Activated CD4-positive, alpha-beta memory T cell treated with anti-CD3 and anti-CD28 coated beads, Interleukin-2, amount 10 ng/mL, durations not matched to agents 7 days and 5 days (primary cell): ENCODE results near the gene SPON2. TPM values are rescaled to one million over a fixed set of nuclear protein-coding genes. Genes with fewer than 3 reads are reported as not detected.

ENCODE experiments used
- CTCF ChIA-PET: fragments of 350-600 bp; sonication (Branson Sonifier 250); formaldehyde crosslinking; loops from one replicate; lab custom pipeline; 2021; ENCODE audit warnings: antibody characterized with exemption, inconsistent platforms; lab: Charles Lee
- POLR2A ChIA-PET: fragments of 350-600 bp; sonication (Branson Sonifier 250); formaldehyde crosslinking; loops from one replicate; lab custom pipeline; 2021; ENCODE audit warnings: antibody characterized with exemption; lab: Charles Lee
- DNase-seq: peaks from one replicate; pipeline ENCODE4 v3.0.0-alpha.2; 2020
- H3K27ac Mint-ChIP-seq: one replicate; pipeline ENCODE4 v1.8.0; 2021; ENCODE audit warnings: mild to moderate bottlenecking, mixed read lengths
- H3K27me3 Mint-ChIP-seq: one replicate; pipeline ENCODE4 v1.8.0; 2021; ENCODE audit warnings: mixed read lengths
- H3K36me3 Mint-ChIP-seq: one replicate; pipeline ENCODE4 v1.8.0; 2021; ENCODE audit warnings: low read depth, mixed read lengths
- H3K4me1 Mint-ChIP-seq: one replicate; pipeline ENCODE4 v1.8.0; 2021; ENCODE audit warnings: mixed read lengths
- H3K4me3 Mint-ChIP-seq: one replicate; pipeline ENCODE4 v1.8.0; 2021; ENCODE audit warnings: mild to moderate bottlenecking, mixed read lengths
- H3K9me3 Mint-ChIP-seq: one replicate; pipeline ENCODE4 v1.8.0; 2021; ENCODE audit warnings: mixed read lengths
- total RNA-seq, 2 experiments: library from RNA; stranded (reverse); gene quantifications; one replicate each; pipeline ENCODE4 v1.2.3, GENCODE V29; 2021

The SPON2 gene
- total RNA-seq, 2 experiments from 2014 or later, result 22.8 to 24.6 TPM

- ChIA-PET POLR2A (interaction anchor here (0.8 to 3.1 kb wide), 6 partner anchors 9 to 174 kb away, joined by 3 to 12 read pairs (median 5); partner anchors contain the start of genes CTBP1 and UVSSA), CTCF (interaction anchor here (0.8 to 1.2 kb wide), 2 partner anchors 9 to 44 kb away, joined by 3 to 4 read pairs; no protein-coding TSS in a partner anchor)
- peaks cover 19% of the 10 kb centered on the region for H3K4me1 Mint-ChIP-seq
- H3K9me3 Mint-ChIP-seq, result no peaks in the 10 kb centered on the region
- H3K27me3 Mint-ChIP-seq, result peaks cover 29% of the 10 kb centered on the region
- DNase-seq, result no peak
- no peak overlapping the region for H3K4me3 Mint-ChIP-seq
- no peak overlapping the region for H3K27ac Mint-ChIP-seq
- no peaks in the 10 kb centered on the region for H3K36me3 Mint-ChIP-seq
These were observed 781 bp upstream of the SPON2 start for GRCh38 chr4:1172971-1173757.

GRCh38 chr4:1171311-1172227, 814 bp downstream of the SPON2 start:
- no peak overlapping the region for H3K4me3 Mint-ChIP-seq

GRCh38 chr4:1170976-1171310, 1.4 kb downstream of the SPON2 start:
- DNase-seq, result no peak
- Mint-ChIP-seq H3K9me3 (no peaks in the 10 kb centered on the region), H3K27ac (no peak overlapping the region), H3K4me1 (peaks cover 24% of the 10 kb centered on the region), H3K27me3 (peaks cover 29% of the 10 kb centered on the region), H3K36me3 (no peaks in the 10 kb centered on the region), H3K4me3 (no peak overlapping the region)
- ChIA-PET CTCF (no interaction called here), POLR2A (interaction anchor here (0.7 kb wide), 1 partner anchor 32 kb away, joined by 3 read pairs; no protein-coding TSS in a partner anchor)

More at GRCh38 chr4:1171311-1172227, 814 bp downstream of the SPON2 start:
- Mint-ChIP-seq H3K27ac (no peak overlapping the region), H3K9me3 (no peaks in the 10 kb centered on the region), H3K4me1 (peaks cover 24% of the 10 kb centered on the region), H3K36me3 (no peaks in the 10 kb centered on the region), H3K27me3 (peaks cover 29% of the 10 kb centered on the region)
- POLR2A ChIA-PET, result interaction anchor here (0.6 to 2.3 kb wide), 7 partner anchors 12 to 175 kb away, joined by 3 to 8 read pairs (median 3); no protein-coding TSS in a partner anchor
- CTCF ChIA-PET, result no interaction called here
- peak; percentile 51 for DNase-seq

GRCh38 chr4:1170156-1170975, 2.0 kb downstream of the SPON2 start:
- no peaks in the 10 kb centered on the region for H3K36me3 Mint-ChIP-seq
- H3K4me3 Mint-ChIP-seq, result no peak overlapping the region
- peaks cover 24% of the 10 kb centered on the region for H3K4me1 Mint-ChIP-seq
- POLR2A ChIA-PET, result interaction anchor here (0.9 to 4.6 kb wide), 2 partner anchors 32 to 97 kb away, joined by 3 to 39 read pairs; no protein-coding TSS in a partner anchor
- no peak for DNase-seq
- H3K27me3 Mint-ChIP-seq, result peaks cover 29% of the 10 kb centered on the region
- CTCF ChIA-PET, result interaction anchor here (1.6 kb wide), 1 partner anchor 32 kb away, joined by 7 read pairs; no protein-coding TSS in a partner anchor
- H3K9me3 Mint-ChIP-seq, result no peaks in the 10 kb centered on the region
- no peak overlapping the region for H3K27ac Mint-ChIP-seq

GRCh38 chr4:1169691-1170096, 2.7 kb downstream of the SPON2 start:
- Mint-ChIP-seq H3K27ac (no peak overlapping the region), H3K27me3 (peaks cover 27% of the 10 kb centered on the region), H3K36me3 (no peaks in the 10 kb centered on the region), H3K9me3 (no peaks in the 10 kb centered on the region), H3K4me3 (no peak overlapping the region), H3K4me1 (peaks cover 24% of the 10 kb centered on the region)
- ChIA-PET POLR2A (interaction anchor here (0.9 to 4.6 kb wide), 4 partner anchors 33 to 177 kb away, joined by 3 to 39 read pairs (median 8); partner anchors contain the start of genes CTBP1 and UVSSA), CTCF (interaction anchor here (1.6 kb wide), 1 partner anchor 33 kb away, joined by 7 read pairs; no protein-coding TSS in a partner anchor)
- no peak for DNase-seq

- Mint-ChIP-seq H3K27ac (no peak overlapping the region), H3K4me1 (peaks cover 24% of the 10 kb centered on the region), H3K27me3 (peaks cover 26% of the 10 kb centered on the region), H3K9me3 (no peaks in the 10 kb centered on the region), H3K36me3 (no peaks in the 10 kb centered on the region), H3K4me3 (peak overlapping the region; percentile 32)
- CTCF ChIA-PET, result interaction anchor here (0.8 to 3.9 kb wide), 4 partner anchors 9 to 48 kb away, joined by 3 to 14 read pairs (median 5); no protein-coding TSS in a partner anchor
- no peak for DNase-seq
- POLR2A ChIA-PET, result interaction anchor here (0.9 to 4.6 kb wide), 5 partner anchors 15 to 178 kb away, joined by 3 to 39 read pairs (median 10); partner anchors contain the start of genes CTBP1 and UVSSA
These were observed 3.2 kb downstream of the SPON2 start for GRCh38 chr4:1169171-1169671.

GRCh38 chr4:1168191-1169101, 3.9 kb downstream of the SPON2 start:
- ChIA-PET POLR2A (interaction anchor here (0.6 to 4.6 kb wide), 11 partner anchors 15 to 178 kb away, joined by 3 to 39 read pairs (median 6); partner anchors contain the start of genes CTBP1, MAEA and UVSSA), CTCF (interaction anchor here (0.6 to 3.9 kb wide), 21 partner anchors 7 to 164 kb away, joined by 3 to 31 read pairs (median 6); partner anchors contain the start of gene MAEA)
- peaks cover 29% of the 10 kb centered on the region for H3K4me1 Mint-ChIP-seq
- H3K4me3 Mint-ChIP-seq, result peak overlapping the region; percentile 78
- H3K27me3 Mint-ChIP-seq, result peaks cover 24% of the 10 kb centered on the region
- no peaks in the 10 kb centered on the region for H3K9me3 Mint-ChIP-seq
- DNase-seq, result no peak
- H3K36me3 Mint-ChIP-seq, result no peaks in the 10 kb centered on the region
- H3K27ac Mint-ChIP-seq, result no peak overlapping the region

GRCh38 chr4:1167244-1167949, 5.0 kb downstream of the SPON2 start:
- POLR2A ChIA-PET, result interaction anchor here (0.6 to 4.6 kb wide), 10 partner anchors 16 to 180 kb away, joined by 3 to 39 read pairs (median 6); partner anchors contain the start of genes CTBP1, MAEA and UVSSA
- Mint-ChIP-seq H3K27ac (peak overlapping the region; percentile 63), H3K9me3 (no peaks in the 10 kb centered on the region), H3K4me3 (peak overlapping the region; percentile 78), H3K27me3 (peaks cover 24% of the 10 kb centered on the region), H3K36me3 (no peaks in the 10 kb centered on the region), H3K4me1 (peaks cover 33% of the 10 kb centered on the region)
- CTCF ChIA-PET, result interaction anchor here (0.9 to 3.9 kb wide), 21 partner anchors 8 to 180 kb away, joined by 3 to 31 read pairs (median 6); partner anchors contain the start of genes MAEA and UVSSA
- DNase-seq, result peak; percentile 91

GRCh38 chr4:1166509-1167243, 5.7 kb downstream of the SPON2 start:
- CTCF ChIA-PET, result interaction anchor here (0.9 to 3.9 kb wide), 20 partner anchors 8 to 181 kb away, joined by 3 to 31 read pairs (median 6); partner anchors contain the start of gene UVSSA
- peaks cover 31% of the 10 kb centered on the region for H3K4me1 Mint-ChIP-seq
- POLR2A ChIA-PET, result interaction anchor here (1.4 to 4.6 kb wide), 7 partner anchors 17 to 180 kb away, joined by 4 to 39 read pairs (median 9); partner anchors contain the start of genes MAEA and UVSSA

More at GRCh38 chr4:1166509-1167243, 5.7 kb downstream of the SPON2 start:
- DNase-seq, result no peak
- no peaks in the 10 kb centered on the region for H3K36me3 Mint-ChIP-seq
- peak overlapping the region; percentile 49 for H3K27ac Mint-ChIP-seq
- peak overlapping the region; percentile 78 for H3K4me3 Mint-ChIP-seq
- H3K9me3 Mint-ChIP-seq, result no peaks in the 10 kb centered on the region
- peaks cover 24% of the 10 kb centered on the region for H3K27me3 Mint-ChIP-seq
